Glutamatergic neuron (in vitro differentiated cells): ENCODE results near the gene ZBTB7C. TPM values are rescaled to one million over a fixed set of nuclear protein-coding genes. Genes with fewer than 3 reads are reported as not detected.

Source experiments
- DNase-seq: peaks from one replicate; pipeline ENCODE4 v3.0.0; 2022
- H3K27ac Mint-ChIP-seq: one replicate; pipeline ENCODE4 v1.8.0; 2020; ENCODE audit warnings: mild to moderate bottlenecking, mixed read lengths, inconsistent platforms; ENCODE audit not compliant: unreplicated experiment
- H3K27me3 Mint-ChIP-seq: one replicate; pipeline ENCODE4 v1.8.0; 2020; ENCODE audit warnings: mild to moderate bottlenecking, moderate library complexity, mixed read lengths, inconsistent platforms; ENCODE audit not compliant: unreplicated experiment
- H3K36me3 Mint-ChIP-seq: one replicate; pipeline ENCODE4 v1.8.0; 2020; ENCODE audit warnings: mild to moderate bottlenecking, mixed read lengths, inconsistent platforms; ENCODE audit not compliant: unreplicated experiment
- H3K4me1 Mint-ChIP-seq: one replicate; pipeline ENCODE4 v1.8.0; 2020; ENCODE audit warnings: mild to moderate bottlenecking, low read depth, mixed read lengths, inconsistent platforms; ENCODE audit not compliant: unreplicated experiment
- H3K4me3 Mint-ChIP-seq: one replicate; pipeline ENCODE4 v1.8.0; 2020; ENCODE audit warnings: mild to moderate bottlenecking, mixed read lengths, inconsistent platforms; ENCODE audit not compliant: unreplicated experiment
- H3K9me3 Mint-ChIP-seq: one replicate; pipeline ENCODE4 v1.8.0; 2020; ENCODE audit warnings: mild to moderate bottlenecking, moderate library complexity, mixed read lengths, inconsistent platforms; ENCODE audit not compliant: unreplicated experiment
- CTCF ChIP-seq: fragments of 200-600 bp; sonication (generic); IDR thresholded peaks from one replicate; pipeline ENCODE4 v1.5.0; 2021; ENCODE audit not compliant: partially characterized antibody, unreplicated experiment
- total RNA-seq: library from RNA; stranded (reverse); fragmentation: NEBNext Ultra II Directional; extraction: Animal tissue kit (Norgen Biotek cat#: 25700); gene quantifications from one replicate; pipeline ENCODE4 v1.2.1, GENCODE V29; 2021; ENCODE audit not compliant: unreplicated experiment

Gene ZBTB7C
- total RNA-seq, 1 donor from 2014 or later: 10.6 TPM

GRCh38 chr18:48003426-48004349, 405.5 kb downstream of the ZBTB7C start:
- Mint-ChIP-seq H3K4me3 (no peak overlapping the region), H3K27me3 (no peaks in the 10 kb centered on the region), H3K36me3 (no peaks in the 10 kb centered on the region), H3K27ac (no peak overlapping the region), H3K4me1 (no peaks in the 10 kb centered on the region), H3K9me3 (peaks cover 6% of the 10 kb centered on the region)
- no peak for TF ChIP-seq CTCF
- no peak for DNase-seq

GRCh38 chr18:48002933-48003365, 406.2 kb downstream of the ZBTB7C start:
- no peak for DNase-seq
- H3K36me3 Mint-ChIP-seq: no peaks in the 10 kb centered on the region
- no peak for TF ChIP-seq CTCF
- H3K27ac Mint-ChIP-seq: no peak overlapping the region
- H3K9me3 Mint-ChIP-seq: peaks cover 6% of the 10 kb centered on the region
- no peak overlapping the region for H3K4me3 Mint-ChIP-seq
- no peaks in the 10 kb centered on the region for H3K4me1 Mint-ChIP-seq
- H3K27me3 Mint-ChIP-seq: no peaks in the 10 kb centered on the region

GRCh38 chr18:48000701-48001100, 408.5 kb downstream of the ZBTB7C start:
- Mint-ChIP-seq H3K27ac (no peak overlapping the region), H3K4me1 (peaks cover 15% of the 10 kb centered on the region), H3K27me3 (no peaks in the 10 kb centered on the region), H3K36me3 (no peaks in the 10 kb centered on the region), H3K4me3 (no peak overlapping the region), H3K9me3 (peaks cover 2% of the 10 kb centered on the region)
- no peak for TF ChIP-seq CTCF
- DNase-seq: no peak

GRCh38 chr18:47999801-48000248, 409.4 kb downstream of the ZBTB7C start:
- H3K36me3 Mint-ChIP-seq: no peaks in the 10 kb centered on the region
- H3K4me1 Mint-ChIP-seq: peaks cover 17% of the 10 kb centered on the region
- DNase-seq: no peak
- H3K4me3 Mint-ChIP-seq: no peak overlapping the region
- H3K27me3 Mint-ChIP-seq: no peaks in the 10 kb centered on the region
- no peak for TF ChIP-seq CTCF
- H3K27ac Mint-ChIP-seq: no peak overlapping the region
- H3K9me3 Mint-ChIP-seq: no peaks in the 10 kb centered on the region

- H3K4me1 Mint-ChIP-seq: peaks cover 29% of the 10 kb centered on the region
- H3K9me3 Mint-ChIP-seq: no peaks in the 10 kb centered on the region
- peak; percentile 78 for DNase-seq
- H3K4me3 Mint-ChIP-seq: no peak overlapping the region
- TF ChIP-seq CTCF: peak; percentile 84
- H3K27ac Mint-ChIP-seq: peak overlapping the region; percentile 17
- no peaks in the 10 kb centered on the region for H3K27me3 Mint-ChIP-seq
- H3K36me3 Mint-ChIP-seq: no peaks in the 10 kb centered on the region
Observed at GRCh38 chr18:47997338-47997780, 411.8 kb downstream of the ZBTB7C start.
